ENCODE measurements around the gene ADGRG2.

The ADGRG2 gene

DNA sequence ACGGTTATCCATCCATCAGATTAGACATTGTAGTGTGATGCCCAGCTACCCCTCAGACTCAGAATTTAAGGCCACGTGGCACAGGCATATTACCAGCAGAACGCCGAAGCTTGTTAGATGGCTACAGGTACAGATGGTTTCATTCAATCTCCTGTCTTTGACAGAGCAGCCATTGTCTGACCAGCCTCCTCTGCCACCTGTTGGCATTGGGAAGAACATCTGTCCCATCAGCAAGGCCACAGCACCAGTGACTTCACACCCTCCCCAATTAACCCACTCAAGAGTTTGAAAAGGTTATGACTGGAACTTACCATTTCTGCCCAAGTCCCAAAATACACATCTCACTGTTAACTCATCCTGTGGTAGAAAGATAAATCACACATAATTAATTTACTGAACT is 116.4 kb downstream of the ADGRG2 start:
- TF ChIP-seq ZFX (IDR thresholded peaks at IDR 0.05), result no peak
- TF ChIP-seq, protein P1, sequence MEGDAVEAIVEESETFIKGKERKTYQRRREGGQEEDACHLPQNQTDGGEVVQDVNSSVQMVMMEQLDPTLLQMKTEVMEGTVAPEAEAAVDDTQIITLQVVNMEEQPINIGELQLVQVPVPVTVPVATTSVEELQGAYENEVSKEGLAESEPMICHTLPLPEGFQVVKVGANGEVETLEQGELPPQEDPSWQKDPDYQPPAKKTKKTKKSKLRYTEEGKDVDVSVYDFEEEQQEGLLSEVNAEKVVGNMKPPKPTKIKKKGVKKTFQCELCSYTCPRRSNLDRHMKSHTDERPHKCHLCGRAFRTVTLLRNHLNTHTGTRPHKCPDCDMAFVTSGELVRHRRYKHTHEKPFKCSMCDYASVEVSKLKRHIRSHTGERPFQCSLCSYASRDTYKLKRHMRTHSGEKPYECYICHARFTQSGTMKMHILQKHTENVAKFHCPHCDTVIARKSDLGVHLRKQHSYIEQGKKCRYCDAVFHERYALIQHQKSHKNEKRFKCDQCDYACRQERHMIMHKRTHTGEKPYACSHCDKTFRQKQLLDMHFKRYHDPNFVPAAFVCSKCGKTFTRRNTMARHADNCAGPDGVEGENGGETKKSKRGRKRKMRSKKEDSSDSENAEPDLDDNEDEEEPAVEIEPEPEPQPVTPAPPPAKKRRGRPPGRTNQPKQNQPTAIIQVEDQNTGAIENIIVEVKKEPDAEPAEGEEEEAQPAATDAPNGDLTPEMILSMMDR (conservative IDR thresholded peaks at IDR 0.05), result peak; percentile 14; the same call in 1 of the 2 replicates
- no peak overlapping the region for H3K27ac ChIP-seq

DNA sequence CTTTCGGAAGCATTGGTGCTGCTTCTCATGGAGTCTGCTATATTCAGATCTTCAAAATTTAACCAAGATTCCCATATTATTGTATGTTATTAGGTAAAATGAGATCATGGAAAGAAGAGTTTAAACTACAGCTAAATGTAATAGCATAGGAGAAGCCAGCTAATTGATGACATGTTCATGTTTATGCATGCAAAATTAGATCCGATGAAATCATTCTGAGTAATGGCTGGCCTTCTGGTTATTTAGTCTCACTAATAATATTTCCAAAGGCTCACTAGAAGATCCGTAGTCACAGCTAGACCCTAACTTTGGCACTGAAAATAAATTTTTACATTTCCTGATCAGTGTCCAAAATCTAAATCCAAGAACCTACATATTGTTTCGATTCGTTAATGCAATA is 118.5 kb downstream of the ADGRG2 start:
- no peak for TF ChIP-seq ZFX (IDR thresholded peaks at IDR 0.05)
- TF ChIP-seq, protein P1 (conservative IDR thresholded peaks at IDR 0.05), result no peak
- H3K27ac ChIP-seq, result no peak overlapping the region

DNA sequence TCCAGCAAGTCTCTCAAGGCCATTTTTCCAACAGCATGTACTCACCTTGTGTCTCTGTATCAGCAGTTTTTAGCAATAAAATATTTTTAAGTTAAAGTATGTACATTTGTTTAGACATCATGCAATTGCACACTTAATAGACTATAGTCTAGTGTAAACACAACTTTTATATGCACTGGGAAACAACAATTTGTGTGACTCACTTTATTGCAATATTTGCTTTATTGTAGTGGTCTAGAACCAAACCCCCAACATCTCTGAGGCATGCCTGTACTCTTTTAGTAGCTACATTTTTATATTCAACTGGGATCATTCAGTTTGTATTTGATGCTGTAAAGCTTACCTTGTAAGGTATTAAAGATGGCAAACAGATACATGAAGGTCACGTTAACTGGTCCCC is 123.6 kb downstream of the ADGRG2 start:
- TF ChIP-seq, protein P1 (conservative IDR thresholded peaks at IDR 0.05), result no peak
- TF ChIP-seq ZFX (IDR thresholded peaks at IDR 0.05), result no peak
- no peak overlapping the region for H3K27ac ChIP-seq

DNA sequence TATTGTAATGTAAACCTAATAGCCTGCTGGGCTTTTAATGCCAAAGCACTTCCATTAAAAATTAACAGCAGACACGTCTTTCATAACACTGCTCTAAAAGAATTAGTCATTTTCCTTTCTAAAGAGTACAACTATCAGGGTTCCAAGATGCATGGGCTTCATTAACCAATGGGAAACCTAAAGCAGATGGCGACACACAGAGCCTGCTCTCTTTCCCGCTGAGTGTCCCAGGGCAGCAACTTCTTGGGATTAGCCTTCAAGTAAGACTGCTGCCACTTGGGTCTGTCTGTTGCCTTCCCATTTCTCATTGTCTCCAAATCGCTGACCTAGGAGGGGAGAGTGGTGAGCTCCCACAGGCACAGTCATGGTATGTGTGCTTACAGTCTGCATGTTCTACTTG is 124.4 kb downstream of the ADGRG2 start:
- no peak overlapping the region for H3K27ac ChIP-seq
- TF ChIP-seq, protein P1 (conservative IDR thresholded peaks at IDR 0.05), result no peak
- TF ChIP-seq ZFX (IDR thresholded peaks at IDR 0.05), result no peak

DNA sequence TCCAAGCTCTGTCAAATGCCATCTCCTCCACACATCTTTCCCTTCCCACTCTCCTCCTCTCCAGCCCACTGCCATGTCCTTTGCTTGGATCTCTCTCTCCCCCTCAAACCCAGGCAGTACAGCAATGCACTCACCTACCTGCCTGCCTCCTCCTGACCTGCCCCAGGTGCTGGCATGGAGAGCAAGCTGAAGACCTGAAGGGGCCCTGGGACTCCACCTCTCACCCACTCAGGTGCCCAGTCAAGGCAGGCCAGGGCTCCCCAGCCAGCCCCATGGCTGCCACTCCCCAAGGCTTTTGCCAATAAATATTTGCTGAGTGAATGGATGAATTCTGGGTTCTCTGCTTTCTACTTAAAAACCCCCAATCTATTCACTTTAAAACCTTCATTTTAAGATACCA is 125.7 kb downstream of the ADGRG2 start:
- no peak for TF ChIP-seq ZFX (IDR thresholded peaks at IDR 0.05)
- TF ChIP-seq, protein P1 (conservative IDR thresholded peaks at IDR 0.05), result no peak
- no peak overlapping the region for H3K27ac ChIP-seq

DNA sequence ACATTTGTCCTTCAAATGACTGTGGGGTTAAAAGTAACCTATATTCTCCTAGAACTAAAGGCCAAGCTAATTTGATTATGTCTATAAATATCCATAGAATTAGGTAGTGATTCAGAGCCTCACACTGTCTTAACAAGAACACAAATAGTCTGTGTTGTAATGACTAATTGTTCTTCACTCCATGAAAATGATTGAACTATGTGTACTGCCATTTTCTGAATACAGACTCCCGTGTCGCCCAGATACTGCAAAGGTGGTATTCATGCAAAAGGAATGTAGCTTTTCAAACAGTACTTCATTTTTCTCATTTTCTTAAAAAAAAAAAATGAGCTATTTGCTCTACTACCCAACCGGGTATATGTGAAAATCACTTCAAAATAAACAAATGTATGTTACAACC is 127.0 kb downstream of the ADGRG2 start:
- TF ChIP-seq ZFX (IDR thresholded peaks at IDR 0.05), result no peak
- H3K27ac ChIP-seq, result no peak overlapping the region

DNA sequence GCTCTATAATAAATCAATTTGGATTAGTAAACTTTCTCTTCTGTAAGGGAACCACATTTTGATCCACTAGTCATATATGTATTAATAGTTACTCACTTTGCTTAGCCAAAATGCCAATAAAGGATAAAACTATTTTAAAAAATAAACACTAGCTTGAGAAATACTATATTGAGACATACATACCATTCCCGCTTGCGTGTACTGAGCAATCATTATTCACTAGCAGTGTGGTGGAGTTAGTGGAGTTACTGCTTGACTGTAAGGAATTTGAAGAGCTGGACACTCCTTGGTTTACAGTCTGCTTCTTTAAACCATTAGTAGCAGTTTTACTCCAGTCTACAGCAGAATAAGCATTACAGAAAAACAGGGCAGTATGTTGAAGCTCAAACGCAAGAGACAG is 127.6 kb downstream of the ADGRG2 start:
- no peak for TF ChIP-seq ZFX (IDR thresholded peaks at IDR 0.05)
- TF ChIP-seq, protein P1 (conservative IDR thresholded peaks at IDR 0.05), result no peak
- no peak overlapping the region for H3K27ac ChIP-seq

DNA sequence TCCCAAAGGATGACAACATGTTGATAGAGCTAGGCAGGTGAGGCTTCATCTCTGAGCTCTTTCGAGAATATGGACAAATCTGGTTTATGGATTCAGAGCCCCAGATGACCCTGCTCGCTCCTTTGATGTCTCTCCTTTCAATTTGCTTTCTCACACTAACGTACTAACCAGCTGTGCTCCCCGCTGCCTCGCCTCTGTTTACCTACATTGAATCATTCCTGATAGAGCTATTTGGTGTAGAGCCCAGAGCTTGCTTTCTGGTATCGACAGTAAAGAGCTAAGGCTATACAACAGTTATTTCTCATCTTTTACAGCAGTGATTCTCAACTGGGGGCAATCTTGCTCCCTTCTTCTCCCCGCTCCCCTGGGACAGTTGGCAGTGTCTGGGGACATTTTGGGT is 129.4 kb downstream of the ADGRG2 start:
- TF ChIP-seq, protein P1 (conservative IDR thresholded peaks at IDR 0.05), result no peak
- TF ChIP-seq ZFX (IDR thresholded peaks at IDR 0.05), result no peak
- H3K27ac ChIP-seq, result no peak overlapping the region

All from C4-2B (cell line).